Suprapubic skin (tissue), 4 donors: ENCODE data around the gene RGS16. TPM values are rescaled to one million over a fixed set of nuclear protein-coding genes. Genes with fewer than 3 reads are reported as not detected.

Source experiments
- DNase-seq, 2 donors: peaks; one replicate each; pipeline ENCODE4 v3.0.0-alpha.2; 2019; ENCODE audit warnings: low spot score in 2 of 2
- H3K27ac ChIP-seq: fragments of 200-600 bp; sonication (generic); one replicate; pipeline ENCODE4 v1.5.1; 2019
- H3K27me3 ChIP-seq: fragments of 200-600 bp; sonication (generic); one replicate; pipeline ENCODE4 v1.5.1; 2019
- H3K36me3 ChIP-seq: fragments of 200-600 bp; sonication (generic); one replicate; pipeline ENCODE4 v1.5.1; 2019
- H3K4me1 ChIP-seq: fragments of 200-600 bp; sonication (generic); one replicate; pipeline ENCODE4 v1.5.1; 2019
- H3K4me3 ChIP-seq: fragments of 200-600 bp; sonication (generic); one replicate; pipeline ENCODE4 v1.5.1; 2019; ENCODE audit warnings: mild to moderate bottlenecking
- H3K9me3 ChIP-seq: fragments of 200-600 bp; sonication (generic); one replicate; pipeline ENCODE4 v1.5.1; 2019
- CTCF ChIP-seq, 2 donors: fragments of 200-600 bp in 1 of 2; fragments of 450-650 bp in 1 of 2; sonication (generic) in 1 of 2; IDR thresholded peaks; one replicate each; pipeline ENCODE4 v1.5.1; 2016 to 2019; ENCODE audit warnings: antibody characterized with exemption in 2 of 2, mild to moderate bottlenecking in 1 of 2, moderate library complexity in 1 of 2
- EP300 ChIP-seq: sonication (generic); formaldehyde crosslinking; IDR thresholded peaks from one replicate; pipeline ENCODE4 v1.6.1; 2017; ENCODE audit warnings: antibody characterized with exemption
- POLR2A ChIP-seq, 2 donors: fragments of 450-650 bp; IDR thresholded peaks; one replicate each; pipeline ENCODE4 v1.6.1; 2017; ENCODE audit warnings: antibody characterized with exemption in 2 of 2, mild to moderate bottlenecking in 2 of 2, moderate library complexity in 2 of 2
- POLR2AphosphoS5 ChIP-seq, 3 donors: sonication (generic); formaldehyde crosslinking; IDR thresholded peaks; one replicate each; pipeline ENCODE4 v1.6.1; 2017; ENCODE audit warnings: antibody characterized with exemption in 3 of 3
- WGBS: methylation state at CpG from one replicate; pipeline ENCODE4 v1.1.5; 2018; 5-methylcytosine and 5-hydroxymethylcytosine counted together
- total RNA-seq, 4 donors: library from RNA; depleted of rRNA; stranded (reverse); fragments of >200 nt; gene quantifications; one replicate each; pipeline ENCODE4 v1.1.0, GENCODE V29; 2016

RGS16 gene
- total RNA-seq, 4 donors from 2014 or later: 0.40 to 3.6 (median 1.8) TPM

GRCh38 chr1:182580736-182581135 is 23.5 kb downstream of the RGS16 start:
- peaks cover 28% of the 10 kb centered on the region for H3K36me3 ChIP-seq
- TF ChIP-seq EP300: no peak
- no peak for TF ChIP-seq POLR2A (IDR thresholded peaks at IDR 0.05)
- no peak for TF ChIP-seq CTCF (IDR thresholded peaks at IDR 0.05)
- TF ChIP-seq POLR2AphosphoS5 (IDR thresholded peaks at IDR 0.05): no peak
- no peak overlapping the region for H3K4me3 ChIP-seq
- H3K27ac ChIP-seq: no peak overlapping the region
- no peak for DNase-seq
- no peaks in the 10 kb centered on the region for H3K9me3 ChIP-seq
- H3K27me3 ChIP-seq: no peaks in the 10 kb centered on the region
- WGBS: 93% methylated on average over 2 of the region's 2 CpGs
- peaks cover 9% of the 10 kb centered on the region for H3K4me1 ChIP-seq

- TF ChIP-seq EP300 (no peak), POLR2AphosphoS5 (IDR thresholded peaks at IDR 0.05) (no peak), CTCF (IDR thresholded peaks at IDR 0.05) (no peak), POLR2A (IDR thresholded peaks at IDR 0.05) (no peak)
- H3K27ac ChIP-seq: no peak overlapping the region
- DNase-seq: no peak
- 45% methylated on average over 3 of the region's 3 CpGs for WGBS
- H3K4me1 ChIP-seq: peaks cover 7% of the 10 kb centered on the region
- H3K27me3 ChIP-seq: no peaks in the 10 kb centered on the region
- H3K4me3 ChIP-seq: no peak overlapping the region
- no peaks in the 10 kb centered on the region for H3K9me3 ChIP-seq
- H3K36me3 ChIP-seq: peaks cover 24% of the 10 kb centered on the region
Measured at GRCh38 chr1:182575540-182576149, 28.5 kb downstream of the RGS16 start.

- 89% methylated on average over 4 of the region's 4 CpGs for WGBS
- H3K27ac ChIP-seq: no peak overlapping the region
- DNase-seq: no peak
- H3K27me3 ChIP-seq: no peaks in the 10 kb centered on the region
- H3K4me3 ChIP-seq: no peak overlapping the region
- H3K9me3 ChIP-seq: no peaks in the 10 kb centered on the region
- H3K4me1 ChIP-seq: peaks cover 7% of the 10 kb centered on the region
- H3K36me3 ChIP-seq: peaks cover 18% of the 10 kb centered on the region
- TF ChIP-seq POLR2A (IDR thresholded peaks at IDR 0.05) (no peak), CTCF (IDR thresholded peaks at IDR 0.05) (no peak), EP300 (no peak), POLR2AphosphoS5 (IDR thresholded peaks at IDR 0.05) (no peak)
Measured at GRCh38 chr1:182574156-182574555, 30.0 kb downstream of the RGS16 start.

- H3K27me3 ChIP-seq: no peaks in the 10 kb centered on the region
- no peak overlapping the region for H3K4me3 ChIP-seq
- TF ChIP-seq CTCF (IDR thresholded peaks at IDR 0.05): no peak
- TF ChIP-seq EP300: no peak
- no peak for TF ChIP-seq POLR2AphosphoS5 (IDR thresholded peaks at IDR 0.05)
- TF ChIP-seq POLR2A (IDR thresholded peaks at IDR 0.05): no peak
- no peak for DNase-seq
- no peaks in the 10 kb centered on the region for H3K9me3 ChIP-seq
- peaks cover 1% of the 10 kb centered on the region for H3K4me1 ChIP-seq
- WGBS: 94% methylated on average over 2 of the region's 2 CpGs
- H3K36me3 ChIP-seq: peaks cover 14% of the 10 kb centered on the region
- no peak overlapping the region for H3K27ac ChIP-seq
Measured at GRCh38 chr1:182570611-182570970, 33.6 kb downstream of the RGS16 start.

GRCh38 chr1:182569939-182570610 is 34.1 kb downstream of the RGS16 start:
- H3K36me3 ChIP-seq: peaks cover 9% of the 10 kb centered on the region
- no peaks in the 10 kb centered on the region for H3K4me1 ChIP-seq
- DNase-seq: no peak
- no peaks in the 10 kb centered on the region for H3K9me3 ChIP-seq
- H3K27me3 ChIP-seq: no peaks in the 10 kb centered on the region
- H3K4me3 ChIP-seq: no peak overlapping the region
- no peak for TF ChIP-seq POLR2AphosphoS5 (IDR thresholded peaks at IDR 0.05)
- no peak overlapping the region for H3K27ac ChIP-seq
- WGBS: 94% methylated on average over 6 of the region's 6 CpGs
